SU-DHL-6 (cell line): ENCODE results near the gene C7orf57.

Source experiments
- CTCF ChIP-seq: fragments of 200-600 bp; sonication (generic); IDR thresholded peaks from one replicate; pipeline ENCODE4 v1.5.1; 2017; ENCODE audit warnings: antibody characterized with exemption, mild to moderate bottlenecking, low read length, moderate library complexity; ENCODE audit not compliant: insufficient read depth, poor library complexity, severe bottlenecking
- EZH2phosphoT487 ChIP-seq: fragments of 200-600 bp; sonication (generic), shearing (Covaris generic); conservative IDR thresholded peaks from 2 replicates; pipeline ENCODE4 v1.6.1; 2018; ENCODE audit warnings: mild to moderate bottlenecking, antibody characterized with exemption, low read length, moderate library complexity, mixed read lengths

- TF ChIP-seq EZH2phosphoT487, result no peak
- no peak for TF ChIP-seq CTCF
Observed at GRCh38 chr7:48077423-48077822, 42.1 kb downstream of the C7orf57 start.
